Transverse colon (tissue), 4 donors: ENCODE data around the gene CEP57L1. TPM values are rescaled to one million over a fixed set of nuclear protein-coding genes. Genes with fewer than 3 reads are reported as not detected.
A peak's percentile ranks its signal among the peaks of the same experiment; 100 is the strongest.

Source experiments
- DNase-seq: peaks from one replicate; pipeline ENCODE4 v3.0.0-alpha.2; 2019
- H3K27ac ChIP-seq, 4 donors: fragments of 200-600 bp; sonication (generic); 2 replicates each; pipeline ENCODE4 v1.5.1; 2016 to 2018; ENCODE audit warnings: inconsistent platforms in 4 of 4
- H3K27me3 ChIP-seq: fragments of 200-600 bp; sonication (generic); 2 replicates; pipeline ENCODE4 v1.5.1; 2017; ENCODE audit warnings: inconsistent platforms
- H3K36me3 ChIP-seq, 4 donors: fragments of 200-600 bp; sonication (generic); 2 replicates each; pipeline ENCODE4 v1.5.1; 2017 to 2019; ENCODE audit warnings: inconsistent platforms in 4 of 4
- H3K4me1 ChIP-seq, 4 donors: fragments of 200-600 bp; sonication (generic); 2 replicates each; pipeline ENCODE4 v1.5.1; 2017 to 2020; ENCODE audit warnings: inconsistent platforms in 4 of 4
- H3K4me3 ChIP-seq, 4 donors: fragments of 200-600 bp; sonication (generic); 1 replicate in 1 of 4; 2 replicates in 3 of 4; pipeline versions ENCODE4 v1.5.1 to v1.6.1; 2017 to 2019; ENCODE audit warnings: inconsistent platforms in 4 of 4
- H3K9me3 ChIP-seq, 2 donors: fragments of 200-600 bp; sonication (generic); 2 replicates each; pipeline ENCODE4 v1.5.1; 2017 to 2019; ENCODE audit warnings: inconsistent platforms in 2 of 2
- CTCF ChIP-seq, 5 experiments: fragments of 200-600 bp in 3 of 5; fragments of 450-650 bp in 2 of 5; sonication (generic) in 3 of 5; IDR thresholded peaks; 1 replicate in 2 of 5; 2 replicates in 3 of 5; pipeline ENCODE4 v1.5.1; 2016 to 2017; ENCODE audit warnings: antibody characterized with exemption in 5 of 5, inconsistent platforms in 3 of 5, mild to moderate bottlenecking in 2 of 5, moderate library complexity in 1 of 5
- EP300 ChIP-seq: sonication (generic); formaldehyde crosslinking; IDR thresholded peaks from one replicate; pipeline ENCODE4 v1.6.1; 2017; ENCODE audit warnings: antibody characterized with exemption, low read depth
- POLR2A ChIP-seq: fragments of 450-650 bp; IDR thresholded peaks from one replicate; pipeline ENCODE4 v1.6.1; 2016; ENCODE audit warnings: antibody characterized with exemption, mild to moderate bottlenecking, moderate library complexity
- POLR2AphosphoS5 ChIP-seq, 3 donors: sonication (generic); formaldehyde crosslinking; IDR thresholded peaks; one replicate each; pipeline ENCODE4 v1.6.1; 2016; ENCODE audit warnings: antibody characterized with exemption in 3 of 3
- WGBS, 2 donors: methylation state at CpG; one replicate each; pipeline ENCODE4 v1.1.5; 2018; ENCODE audit warnings: low coverage in 1 of 2; 5-methylcytosine and 5-hydroxymethylcytosine counted together
- in situ Hi-C, 4 donors: fragments of 200-750 bp; cut with MboI; loops; one replicate each; pipeline versions ENCODE4 v1.15.0 to v1.15.1; 2017; ENCODE audit warnings: low sequenced_read_pairs in 3 of 4, low pct_ligation_motif_present in 1 of 4, low pct_unique_long_range_greater_than_20kb in 1 of 4
- intact Hi-C: fragments of 100-400 bp; cut with DNase I; formaldehyde crosslinking; loops from one replicate; pipeline ENCODE4 v1.15.1; 2023; ENCODE audit warnings: low total_unique reads
- total RNA-seq, 4 donors: library from RNA; depleted of rRNA; stranded (reverse); fragments of >200 nt; gene quantifications; one replicate each; pipeline ENCODE4 v1.1.0, GENCODE V29; 2016

Gene CEP57L1
- total RNA-seq, 4 donors from 2014 or later = 1.9 to 29.5 (median 9.5) TPM

DNA sequence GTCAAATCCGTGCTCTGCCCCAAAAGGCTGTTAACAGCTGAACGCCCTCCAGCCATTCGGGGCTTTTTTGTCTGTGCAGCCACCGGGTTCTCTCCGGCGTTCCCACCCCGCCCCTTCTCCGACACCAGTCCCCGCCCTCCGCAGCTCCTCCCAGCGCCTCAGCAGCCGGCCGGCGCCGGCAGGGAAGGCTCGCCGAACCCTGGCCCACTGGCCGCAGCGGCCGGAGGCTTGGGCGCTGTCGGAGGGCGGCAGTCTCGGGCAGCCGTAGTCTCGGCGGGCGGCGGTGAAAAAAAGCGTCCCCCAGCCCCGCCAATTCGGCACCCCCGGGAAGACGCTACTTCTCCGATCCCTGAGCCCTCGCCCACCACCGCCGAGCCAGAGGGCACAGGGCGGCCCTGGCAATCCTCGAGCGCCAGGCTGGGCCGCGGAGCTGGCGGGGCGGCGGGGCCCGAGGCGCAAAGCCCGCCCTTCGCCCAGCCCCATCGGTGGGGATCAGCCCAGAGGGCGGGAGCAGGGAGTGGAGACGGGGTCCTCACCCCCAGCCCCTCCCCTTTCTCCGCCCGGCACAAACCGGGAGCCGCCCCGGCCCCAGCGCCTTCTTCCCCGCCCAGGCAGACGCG, 781 bp upstream of the CEP57L1 start, which contains the start of gene SESN1:
SESN1 (minus strand) TSS at position 431 of the 620 bp plus-strand sequence. CDS start 773 bp downstream, outside the sequence.
- DNase-seq = peak; percentile 94
- Histone ChIP-seq H3K27me3 (no peaks in the 10 kb centered on the region), H3K4me3 (peak within 1 kb of the TSS; percentile 49 to 80 (median 67)), H3K4me1 (peaks cover 7 to 64% (median 34%) of the 10 kb centered on the region in 4 donors), H3K27ac (peak within 1 kb of the TSS; percentile 95 to 100 (median 99)), H3K9me3 (no peaks in the 10 kb centered on the region), H3K36me3 (no peaks in the 10 kb centered on the region)
- TF ChIP-seq CTCF (IDR thresholded peaks at IDR 0.05) (no peak), POLR2AphosphoS5 (IDR thresholded peaks at IDR 0.05) (peak; percentile 94 to 97 (median 96)), POLR2A (peak; percentile 98), EP300 (no peak)
- intact Hi-C loops = no loop called here
- in situ Hi-C loops = loop anchor here in 2 of 4 donors (10.0 to 25.0 kb wide), 2 partner anchors 290 to 1132 kb away; partner anchors contain the start of genes CD164 (in 1 of the 2) and SEC63 (in 1 of the 2)
- 0% methylated on average over 10 of the region's 62 CpGs; no CpG with 5 or more reads in 1 of the 2 donors for WGBS, 2 donors

DNA sequence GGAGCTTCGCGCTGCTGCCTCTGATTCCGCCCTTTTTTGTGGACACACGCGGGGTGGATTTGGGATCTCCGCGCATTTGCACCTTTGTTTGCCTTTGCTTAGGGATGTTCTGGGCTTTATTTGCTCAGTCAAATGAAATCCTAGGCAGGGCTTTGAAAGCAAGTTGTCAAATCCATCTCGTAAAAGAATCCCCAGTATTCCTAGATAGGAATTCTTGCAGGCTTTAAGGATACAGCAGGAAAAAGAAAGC, 453 bp downstream of the CEP57L1 start:
- 6% methylated on average over 8 of the region's 8 CpGs; no CpG with 5 or more reads in 1 of the 2 donors for WGBS, 2 donors
- no peak for TF ChIP-seq POLR2AphosphoS5 (IDR thresholded peaks at IDR 0.05)
- TF ChIP-seq CTCF (IDR thresholded peaks at IDR 0.05) = no peak
- no peak for TF ChIP-seq EP300
- no peak for TF ChIP-seq POLR2A
- Histone ChIP-seq H3K9me3 (no peaks in the 10 kb centered on the region), H3K4me1 (peaks cover 4 to 53% (median 33%) of the 10 kb centered on the region in 4 donors), H3K27ac (peak overlapping the region; percentile 95 to 100 (median 99)), H3K36me3 (no peaks in the 10 kb centered on the region), H3K27me3 (no peaks in the 10 kb centered on the region), H3K4me3 (peak overlapping the region; percentile 49 to 80 (median 67))
- in situ Hi-C loops = loop anchor here in 2 of 4 donors (10.0 to 25.0 kb wide), 2 partner anchors 289 to 1133 kb away; partner anchors contain the start of genes CD164 (in 1 of the 2) and SEC63 (in 1 of the 2)
- no peak for DNase-seq
- intact Hi-C loops = no loop called here

GRCh38 chr6:109096208-109096607, 901 bp downstream of the CEP57L1 start:
- peak overlapping the region in 3 of 4 donors; percentile 62 to 80 (median 72) for H3K4me3 ChIP-seq
- intact Hi-C loops (no loop called here), in situ Hi-C loops (loop anchor here in 2 of 4 donors (10.0 to 25.0 kb wide), 2 partner anchors 289 to 1134 kb away; partner anchors contain the start of genes CD164 (in 1 of the 2) and SEC63 (in 1 of the 2))
- H3K27me3 ChIP-seq = no peaks in the 10 kb centered on the region
- peak overlapping the region; percentile 95 to 100 (median 99) for H3K27ac ChIP-seq
- peaks cover 4 to 49% (median 30%) of the 10 kb centered on the region in 4 donors for H3K4me1 ChIP-seq
- TF ChIP-seq POLR2A (no peak), POLR2AphosphoS5 (IDR thresholded peaks at IDR 0.05) (no peak), CTCF (IDR thresholded peaks at IDR 0.05) (no peak), EP300 (no peak)
- whole genome bisulfite sequencing, 2 donors = 31 to 37% methylated on average over 5 to 6 of the region's 6 CpGs
- H3K9me3 ChIP-seq = no peaks in the 10 kb centered on the region
- no peaks in the 10 kb centered on the region for H3K36me3 ChIP-seq
- no peak for DNase-seq

- Histone ChIP-seq H3K9me3 (no peaks in the 10 kb centered on the region), H3K4me3 (no peak overlapping the region), H3K36me3 (no peaks in the 10 kb centered on the region), H3K27ac (no peak overlapping the region), H3K4me1 (peaks cover 4 to 34% (median 15%) of the 10 kb centered on the region in 4 donors), H3K27me3 (no peaks in the 10 kb centered on the region)
- 84 to 100% methylated on average over 1 of the region's 1 CpG for WGBS, 2 donors
- in situ Hi-C loops = loop anchor here in 2 of 4 donors (10.0 to 25.0 kb wide), 2 partner anchors 287 to 1135 kb away; partner anchors contain the start of genes CD164 (in 1 of the 2) and SEC63 (in 1 of the 2)
- DNase-seq = no peak
- intact Hi-C loops = no loop called here
- TF ChIP-seq POLR2A (no peak), POLR2AphosphoS5 (IDR thresholded peaks at IDR 0.05) (no peak), EP300 (no peak), CTCF (IDR thresholded peaks at IDR 0.05) (no peak)
Measured at GRCh38 chr6:109097661-109098060, 2.4 kb downstream of the CEP57L1 start.
